WTC11 (cell line): ENCODE data around the gene XPNPEP1. TPM values are rescaled to one million over a fixed set of nuclear protein-coding genes. Genes with fewer than 3 reads are reported as not detected.

Experiments
- ATAC-seq: fragments of 200-7000 bp; cut with Tn5 transposase; 2 replicates; pipeline ENCODE4 v1.10.0; 2021; ENCODE audit warnings: mild to moderate bottlenecking, moderate library complexity
- CTCF ChIA-PET: fragments of 300-600 bp; sonication (Branson Sonifier 250); formaldehyde crosslinking; loops from one replicate; lab custom pipeline; 2021; ENCODE audit warnings: antibody characterized with exemption; lab: Charles Lee
- POLR2A ChIA-PET: fragments of 350-600 bp; sonication (Branson Sonifier 250); formaldehyde crosslinking; loops from one replicate; lab custom pipeline; 2021; ENCODE audit warnings: antibody characterized with exemption; lab: Charles Lee
- DNase-seq: peaks from one replicate; pipeline ENCODE4 v3.0.0; 2021; ENCODE audit warnings: low spot score
- H3K27ac Mint-ChIP-seq: 2 replicates; pipeline ENCODE4 v1.8.0; 2021; ENCODE audit warnings: mixed read lengths
- H3K27me3 Mint-ChIP-seq: 2 replicates; pipeline ENCODE4 v1.8.0; 2021; ENCODE audit warnings: low read depth, mild to moderate bottlenecking, moderate library complexity, mixed read lengths
- H3K36me3 Mint-ChIP-seq: 2 replicates; pipeline ENCODE4 v1.8.0; 2021; ENCODE audit warnings: mixed read lengths
- H3K4me1 Mint-ChIP-seq: 2 replicates; pipeline ENCODE4 v1.8.0; 2022; ENCODE audit warnings: mixed read lengths
- H3K4me3 Mint-ChIP-seq: 2 replicates; pipeline ENCODE4 v1.8.0; 2021; ENCODE audit warnings: mild to moderate bottlenecking, moderate library complexity, mixed read lengths
- H3K9me3 Mint-ChIP-seq: 2 replicates; pipeline ENCODE4 v1.8.0; 2021; ENCODE audit warnings: mixed read lengths
- CBFB ChIP-seq: sonication (generic); formaldehyde crosslinking; IDR thresholded peaks from 2 replicates; pipeline ENCODE4 v1.8.1; 2022; ENCODE audit warnings: mild to moderate bottlenecking, low read depth, missing genetic modification reagents
- ZBTB43 ChIP-seq: sonication (generic); formaldehyde crosslinking; IDR thresholded peaks from 2 replicates; pipeline ENCODE4 v1.8.1; 2023; ENCODE audit warnings: mild to moderate bottlenecking, missing genetic modification reagents
- ZNF219 ChIP-seq: sonication (generic); formaldehyde crosslinking; IDR thresholded peaks from 2 replicates; pipeline ENCODE4 v1.8.0; 2023; ENCODE audit warnings: missing genetic modification reagents, mild to moderate bottlenecking, borderline replicate concordance
- ZNF416 ChIP-seq: fragments of 250-450 bp; sonication (Bioruptor Pico); IDR thresholded peaks from 2 replicates; pipeline ENCODE4 v1.9.0; 2021; ENCODE audit warnings: mild to moderate bottlenecking, inconsistent platforms
- total RNA-seq: library from RNA; stranded (reverse); gene quantifications from 3 replicates; pipeline ENCODE4 v1.2.3, GENCODE V29; 2021

The XPNPEP1 gene
- total RNA-seq, 1 experiment from 2014 or later = 59.3 TPM

- peaks cover 7% of the 10 kb centered on the region for H3K9me3 Mint-ChIP-seq
Measured at GRCh38 chr10:109819807-109820206, 103.5 kb downstream of the XPNPEP1 start.

More at GRCh38 chr10:109819807-109820206, 103.5 kb downstream of the XPNPEP1 start:
- no peak overlapping the region for H3K27ac Mint-ChIP-seq
- POLR2A ChIA-PET = no interaction called here
- no peak overlapping the region for H3K4me3 Mint-ChIP-seq
- DNase-seq (no peak), ATAC-seq (no peak)
- H3K4me1 Mint-ChIP-seq = peaks cover 4% of the 10 kb centered on the region
- no peaks in the 10 kb centered on the region for H3K36me3 Mint-ChIP-seq
- TF ChIP-seq ZBTB43 (CRISPR knock-in tag) = no peak
- no peak for TF ChIP-seq ZNF416 (CRISPR knock-in tag)
- no peak for TF ChIP-seq CBFB (CRISPR knock-in tag)
- TF ChIP-seq ZNF219 = no peak
- CTCF ChIA-PET = interaction anchor here (1.0 kb wide), 1 partner anchor 46 kb away, joined by 3 read pairs; no protein-coding TSS in a partner anchor
- H3K27me3 Mint-ChIP-seq = no peaks in the 10 kb centered on the region

Other genes starting within 250 kb of the XPNPEP1 start
- 86.7 to 95.7 TPM (median 88.3 TPM) in 3 replicates for gene ADD3, start 84.5 kb upstream of the XPNPEP1 start, total RNA-seq